Trophoblast cell (in vitro differentiated cells and primary cell): Measurements from ENCODE around the gene PDAP1.
A peak's percentile ranks its signal among the peaks of the same experiment; 100 is the strongest.
"Not testable (repeated sequence)": the region's sequence is repeated elsewhere in the genome, so short reads cannot be mapped to it uniquely, and the experiment has no call there.

Experiments used
- DNase-seq, 2 donors: peaks; one replicate each; pipeline ENCODE4 v3.0.0-alpha.2; 2016
- H2AFZ ChIP-seq: 2 replicates; pipeline ENCODE4 v1.6.1; 2013; ENCODE audit warnings: low read length, moderate library complexity, mild to moderate bottlenecking; ENCODE audit not compliant: insufficient read depth, poor library complexity
- H2AK5ac ChIP-seq: 2 replicates; pipeline ENCODE4 v1.6.1; 2013; ENCODE audit warnings: mild to moderate bottlenecking, low read length
- H2BK120ac ChIP-seq: 2 replicates; pipeline ENCODE4 v1.6.1; 2013; ENCODE audit warnings: low read length, mild to moderate bottlenecking, moderate library complexity; ENCODE audit not compliant: insufficient read depth, poor library complexity
- H2BK12ac ChIP-seq: 2 replicates; pipeline ENCODE4 v1.6.1; 2013; ENCODE audit warnings: mild to moderate bottlenecking, low read length, moderate library complexity
- H2BK5ac ChIP-seq: 2 replicates; pipeline ENCODE4 v1.6.1; 2013; ENCODE audit warnings: low read length, low read depth, moderate library complexity, mild to moderate bottlenecking; ENCODE audit not compliant: poor library complexity
- H3K14ac ChIP-seq: 2 replicates; pipeline ENCODE4 v1.6.1; 2013; ENCODE audit warnings: mild to moderate bottlenecking, low read length
- H3K18ac ChIP-seq: 2 replicates; pipeline ENCODE4 v1.6.1; 2013; ENCODE audit warnings: mild to moderate bottlenecking, low read length
- H3K23ac ChIP-seq: 2 replicates; pipeline ENCODE4 v1.6.1; 2013; ENCODE audit warnings: low read length
- H3K27ac ChIP-seq: 2 replicates; pipeline ENCODE4 v1.5.1; 2013; ENCODE audit warnings: low read depth, mild to moderate bottlenecking, inconsistent platforms, low read length, moderate library complexity
- H3K27me3 ChIP-seq: 2 replicates; pipeline ENCODE4 v1.6.1; 2013; ENCODE audit warnings: inconsistent platforms, mild to moderate bottlenecking, low read length, moderate library complexity; ENCODE audit not compliant: insufficient read depth
- H3K36me3 ChIP-seq, 2 experiments: 1 replicate in 1 of 2; 2 replicates in 1 of 2; pipeline ENCODE4 v1.6.1; 2013; ENCODE audit warnings: low read length in 2 of 2, mild to moderate bottlenecking in 2 of 2, moderate library complexity in 1 of 2; ENCODE audit not compliant: insufficient read depth in 2 of 2, control insufficient read depth in 1 of 2
- H3K4ac ChIP-seq: 2 replicates; pipeline ENCODE4 v1.6.1; 2013; ENCODE audit warnings: low read depth, mild to moderate bottlenecking, low read length, moderate library complexity
- H3K4me1 ChIP-seq, 2 experiments: 1 replicate in 1 of 2; 2 replicates in 1 of 2; pipeline ENCODE4 v1.6.1; 2013; ENCODE audit warnings: low read length in 2 of 2, mild to moderate bottlenecking in 2 of 2, moderate library complexity in 1 of 2; ENCODE audit not compliant: insufficient read depth in 2 of 2, control insufficient read depth in 1 of 2
- H3K4me2 ChIP-seq: 2 replicates; pipeline ENCODE4 v1.6.1; 2013; ENCODE audit warnings: inconsistent platforms, mild to moderate bottlenecking, low read length, moderate library complexity
- H3K4me3 ChIP-seq: 2 replicates; pipeline ENCODE4 v1.5.1; 2013; ENCODE audit warnings: mild to moderate bottlenecking, low read depth, low read length, inconsistent platforms
- H3K79me1 ChIP-seq: one replicate; pipeline ENCODE4 v1.6.1; 2013; ENCODE audit warnings: low read length
- H3K79me2 ChIP-seq: 2 replicates; pipeline ENCODE4 v1.6.1; 2013; ENCODE audit warnings: low read length, mild to moderate bottlenecking; ENCODE audit not compliant: control insufficient read depth, insufficient read depth, poor library complexity
- H3K9ac ChIP-seq: 2 replicates; pipeline ENCODE4 v1.6.1; 2013; ENCODE audit warnings: mild to moderate bottlenecking, low read length
- H3K9me3 ChIP-seq: 2 replicates; pipeline ENCODE4 v1.6.1; 2013; ENCODE audit warnings: low read depth, mild to moderate bottlenecking, control low read depth, inconsistent platforms, low read length; ENCODE audit not compliant: insufficient read depth
- H4K12ac ChIP-seq: 2 replicates; pipeline ENCODE4 v1.6.1; 2013; ENCODE audit warnings: low read depth, mild to moderate bottlenecking, low read length, moderate library complexity
- H4K8ac ChIP-seq: 2 replicates; pipeline ENCODE4 v1.6.1; 2013; ENCODE audit warnings: low read depth, mild to moderate bottlenecking, low read length, moderate library complexity
- H4K91ac ChIP-seq: one replicate; pipeline ENCODE4 v1.6.1; 2013; ENCODE audit warnings: low read depth, mild to moderate bottlenecking, low read length, moderate library complexity
- WGBS: extraction: QIAGEN DNeasy Blood & Tissue Kit; methylation state at CpG from one replicate; pipeline ENCODE4 v1.1.7; 2013; ENCODE audit warnings: missing lambda C conversion rate; ENCODE audit not compliant: insufficient read length, insufficient coverage; ENCODE audit errors: extremely low coverage; 5-methylcytosine and 5-hydroxymethylcytosine counted together

The PDAP1 gene

GRCh38 chr7:99380032-99380822 is 28.2 kb downstream of the PDAP1 start:
- Histone ChIP-seq H3K23ac (no peak overlapping the region), H3K27me3 (no peaks in the 10 kb centered on the region), H4K8ac (no peak overlapping the region), H3K9me3 (peaks cover 2% of the 10 kb centered on the region), H3K4ac (peak overlapping the region; percentile 42), H4K91ac (peak overlapping the region; percentile 7), H2BK5ac (no peak overlapping the region), H3K4me3 (no peak overlapping the region), H3K4me2 (no peak overlapping the region), H2AK5ac (no peak overlapping the region), H2BK12ac (peak overlapping the region; percentile 17), H3K18ac (peak overlapping the region; percentile 38), H3K79me2 (peaks cover 5% of the 10 kb centered on the region), H3K36me3 (peaks cover 31 to 35% of the 10 kb centered on the region in 2 experiments), H3K27ac (no peak overlapping the region), H3K9ac (no peak overlapping the region), H4K12ac (peak overlapping the region; percentile 46), H3K79me1 (peaks cover 9% of the 10 kb centered on the region), H2AFZ (no peak overlapping the region), H3K4me1 (peaks cover 9 to 11% of the 10 kb centered on the region in 2 experiments), H2BK120ac (peak overlapping the region; percentile 68), H3K14ac (peak overlapping the region; percentile 17)
- no CpG with 5 or more reads among the region's 12 CpGs for WGBS
- peak; percentile 67 to 81 for DNase-seq

- H3K4me3 ChIP-seq, H2AFZ ChIP-seq, H3K9ac ChIP-seq, H3K4me2 ChIP-seq, H3K27me3 ChIP-seq, H3K23ac ChIP-seq, DNase-seq, H4K91ac ChIP-seq, H4K8ac ChIP-seq, H3K9me3 ChIP-seq, H2AK5ac ChIP-seq, H3K79me2 ChIP-seq: not testable (repeated sequence)
- H2BK12ac ChIP-seq = peak overlapping the region; percentile 17
- H2BK120ac ChIP-seq = peak overlapping the region; percentile 68
- peak overlapping the region; percentile 17 for H3K14ac ChIP-seq
- peak overlapping the region; percentile 38 for H3K18ac ChIP-seq
- H3K36me3 ChIP-seq = peaks cover 31 to 35% of the 10 kb centered on the region in 2 experiments
- peaks cover 9 to 11% of the 10 kb centered on the region in 2 experiments for H3K4me1 ChIP-seq
- peak overlapping the region; percentile 72 for H3K4ac ChIP-seq
- peak overlapping the region; percentile 46 for H4K12ac ChIP-seq
- peak overlapping the region; percentile 50 for H3K27ac ChIP-seq
- WGBS = no CpG with 5 or more reads among the region's 7 CpGs
- peak overlapping the region; percentile 26 for H2BK5ac ChIP-seq
- H3K79me1 ChIP-seq = peaks cover 11% of the 10 kb centered on the region
These were observed 28.7 kb downstream of the PDAP1 start for GRCh38 chr7:99379693-99380031.

GRCh38 chr7:99379043-99379577 is 29.3 kb downstream of the PDAP1 start:
- H4K12ac ChIP-seq = no peak overlapping the region
- no peak overlapping the region for H3K4me2 ChIP-seq
- peak overlapping the region; percentile 50 for H3K27ac ChIP-seq
- no peak overlapping the region for H2AK5ac ChIP-seq
- H2BK12ac ChIP-seq = no peak overlapping the region
- H3K4me3 ChIP-seq = no peak overlapping the region
- H3K79me1 ChIP-seq = peaks cover 15% of the 10 kb centered on the region
- peak; percentile 97 to 98 for DNase-seq
- peaks cover 27 to 35% of the 10 kb centered on the region in 2 experiments for H3K36me3 ChIP-seq
- H3K14ac ChIP-seq = peak overlapping the region; percentile 2
- no peak overlapping the region for H4K91ac ChIP-seq
- no peak overlapping the region for H4K8ac ChIP-seq
- no peaks in the 10 kb centered on the region for H3K27me3 ChIP-seq
- H3K4ac ChIP-seq = peak overlapping the region; percentile 72
- peak overlapping the region; percentile 26 for H2BK5ac ChIP-seq
- WGBS = no CpG with 5 or more reads among the region's 7 CpGs
- H3K9me3 ChIP-seq = peaks cover 2% of the 10 kb centered on the region
- no peak overlapping the region for H2BK120ac ChIP-seq
- no peak overlapping the region for H3K18ac ChIP-seq
- H3K9ac ChIP-seq = no peak overlapping the region
- peaks cover 9 to 11% of the 10 kb centered on the region in 2 experiments for H3K4me1 ChIP-seq
- H3K23ac ChIP-seq = no peak overlapping the region
- peaks cover 8% of the 10 kb centered on the region for H3K79me2 ChIP-seq
- no peak overlapping the region for H2AFZ ChIP-seq

- H2AFZ ChIP-seq = no peak overlapping the region
- peaks cover 11 to 13% of the 10 kb centered on the region in 2 experiments for H3K4me1 ChIP-seq
- H4K8ac ChIP-seq = peak overlapping the region; percentile 68
- peak; percentile 85 to 91 for DNase-seq
- peak overlapping the region; percentile 73 for H3K4me2 ChIP-seq
- no CpG with 5 or more reads among the region's 58 CpGs for WGBS
- no peak overlapping the region for H3K23ac ChIP-seq
- peak overlapping the region; percentile 83 for H3K4me3 ChIP-seq
- peak overlapping the region; percentile 63 for H3K9ac ChIP-seq
- no peaks in the 10 kb centered on the region for H3K27me3 ChIP-seq
- peaks cover 8 to 15% of the 10 kb centered on the region in 2 experiments for H3K36me3 ChIP-seq
- H4K91ac ChIP-seq = peak overlapping the region; percentile 65
- peaks cover 1% of the 10 kb centered on the region for H3K9me3 ChIP-seq
- peak overlapping the region; percentile 14 for H4K12ac ChIP-seq
- H3K79me2 ChIP-seq = peaks cover 8% of the 10 kb centered on the region
- H3K27ac ChIP-seq = peak overlapping the region; percentile 59
- peak overlapping the region; percentile 77 for H3K4ac ChIP-seq
- peak overlapping the region; percentile 11 for H3K14ac ChIP-seq
- H2BK5ac ChIP-seq = peak overlapping the region; percentile 11
- H2BK120ac ChIP-seq = peak overlapping the region; percentile 6
- peaks cover 16% of the 10 kb centered on the region for H3K79me1 ChIP-seq
- no peak overlapping the region for H2AK5ac ChIP-seq
- no peak overlapping the region for H3K18ac ChIP-seq
- no peak overlapping the region for H2BK12ac ChIP-seq
These were observed 33.2 kb downstream of the PDAP1 start for GRCh38 chr7:99375070-99375807.
